HFFc6 (cell line): Measurements from ENCODE around the gene CLK2. TPM values are rescaled to one million over a fixed set of nuclear protein-coding genes. Genes with fewer than 3 reads are reported as not detected.

ENCODE experiments used
- DNase-seq: peaks from one replicate; pipeline ENCODE4 v3.0.0-alpha.2; 2018
- H3K27ac Mint-ChIP-seq: 2 replicates; pipeline ENCODE4 v1.8.0; 2020; ENCODE audit warnings: mild to moderate bottlenecking, mixed read lengths
- H3K27me3 Mint-ChIP-seq: 2 replicates; pipeline ENCODE4 v1.8.0; 2021; ENCODE audit warnings: mild to moderate bottlenecking, moderate library complexity, mixed read lengths; ENCODE audit not compliant: insufficient read depth
- H3K36me3 Mint-ChIP-seq: 2 replicates; pipeline ENCODE4 v1.8.0; 2021; ENCODE audit warnings: low read depth, mixed read lengths
- H3K4me1 Mint-ChIP-seq: 2 replicates; pipeline ENCODE4 v1.8.0; 2020; ENCODE audit warnings: low read depth, mixed read lengths
- H3K4me3 Mint-ChIP-seq: 2 replicates; pipeline ENCODE4 v1.8.0; 2020; ENCODE audit warnings: mild to moderate bottlenecking, moderate library complexity, mixed read lengths
- H3K9me3 Mint-ChIP-seq: 2 replicates; pipeline ENCODE4 v1.8.0; 2020; ENCODE audit warnings: mild to moderate bottlenecking, mixed read lengths
- total RNA-seq, 6 experiments: library from RNA; stranded (reverse); fragmentation: NEBNext Ultra II Directional; extraction: Animal tissue kit (Norgen Biotek cat#: 25700); gene quantifications; 2 replicates in 1 of 6; 3 replicates in 5 of 6; pipeline ENCODE4 v1.2.3, GENCODE V29; 2021
- TF ChIP-seq, protein P1 (sequence below): fragments of 200-600 bp; sonication (generic); IDR thresholded peaks from 2 replicates; pipeline ENCODE4 v1.5.0; 2021; ENCODE audit warnings: antibody characterized with exemption, mild to moderate bottlenecking

Gene CLK2
- total RNA-seq, 6 experiments from 2014 or later, result 24.8 to 32.8 (median 30.0) TPM

DNA sequence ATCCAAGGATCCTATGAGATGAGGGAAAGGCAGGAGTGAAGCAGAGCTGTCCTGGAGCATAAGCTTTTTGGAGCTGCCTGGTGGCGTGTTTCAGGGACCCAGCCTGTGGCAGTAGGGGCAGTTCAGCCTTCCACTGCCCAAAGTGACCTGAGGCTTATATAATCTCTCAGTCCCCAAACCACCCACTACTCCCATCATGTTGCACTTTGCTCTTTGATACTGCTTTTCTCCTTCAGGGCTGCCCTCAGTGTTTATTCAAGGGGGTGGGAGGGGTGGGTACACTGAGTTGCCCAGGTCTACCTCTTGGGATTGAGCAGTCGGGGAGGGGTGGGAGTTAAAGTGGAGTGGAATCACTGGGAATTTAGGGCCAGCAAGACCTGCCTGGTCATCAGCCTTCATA lies 13.2 kb upstream of the CLK2 start:
- Mint-ChIP-seq H3K4me1 (no peaks in the 10 kb centered on the region), H3K27ac (no peak overlapping the region), H3K9me3 (no peaks in the 10 kb centered on the region), H3K36me3 (no peaks in the 10 kb centered on the region), H3K27me3 (peaks cover 8% of the 10 kb centered on the region), H3K4me3 (no peak overlapping the region)
- no peak for DNase-seq
- TF ChIP-seq, protein P1, sequence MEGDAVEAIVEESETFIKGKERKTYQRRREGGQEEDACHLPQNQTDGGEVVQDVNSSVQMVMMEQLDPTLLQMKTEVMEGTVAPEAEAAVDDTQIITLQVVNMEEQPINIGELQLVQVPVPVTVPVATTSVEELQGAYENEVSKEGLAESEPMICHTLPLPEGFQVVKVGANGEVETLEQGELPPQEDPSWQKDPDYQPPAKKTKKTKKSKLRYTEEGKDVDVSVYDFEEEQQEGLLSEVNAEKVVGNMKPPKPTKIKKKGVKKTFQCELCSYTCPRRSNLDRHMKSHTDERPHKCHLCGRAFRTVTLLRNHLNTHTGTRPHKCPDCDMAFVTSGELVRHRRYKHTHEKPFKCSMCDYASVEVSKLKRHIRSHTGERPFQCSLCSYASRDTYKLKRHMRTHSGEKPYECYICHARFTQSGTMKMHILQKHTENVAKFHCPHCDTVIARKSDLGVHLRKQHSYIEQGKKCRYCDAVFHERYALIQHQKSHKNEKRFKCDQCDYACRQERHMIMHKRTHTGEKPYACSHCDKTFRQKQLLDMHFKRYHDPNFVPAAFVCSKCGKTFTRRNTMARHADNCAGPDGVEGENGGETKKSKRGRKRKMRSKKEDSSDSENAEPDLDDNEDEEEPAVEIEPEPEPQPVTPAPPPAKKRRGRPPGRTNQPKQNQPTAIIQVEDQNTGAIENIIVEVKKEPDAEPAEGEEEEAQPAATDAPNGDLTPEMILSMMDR, result no peak

DNA sequence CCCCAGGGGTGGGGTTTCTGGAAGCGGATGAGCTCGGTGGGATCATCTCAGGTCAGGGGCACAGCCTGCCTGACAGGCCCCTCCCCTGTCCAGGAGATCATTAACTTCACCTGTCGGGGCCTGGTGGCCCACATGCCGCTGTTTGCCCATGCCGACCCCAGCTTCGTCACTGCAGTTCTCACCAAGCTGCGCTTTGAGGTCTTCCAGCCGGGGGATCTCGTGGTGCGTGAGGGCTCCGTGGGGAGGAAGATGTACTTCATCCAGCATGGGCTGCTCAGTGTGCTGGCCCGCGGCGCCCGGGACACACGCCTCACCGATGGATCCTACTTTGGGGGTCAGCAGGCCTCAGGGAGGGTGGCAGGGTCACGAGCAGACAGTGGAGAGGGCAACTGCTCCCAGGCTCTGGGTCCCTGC lies 12.3 kb upstream of the CLK2 start:
- no peak overlapping the region for H3K4me3 Mint-ChIP-seq
- H3K27me3 Mint-ChIP-seq, result peaks cover 6% of the 10 kb centered on the region
- no peaks in the 10 kb centered on the region for H3K9me3 Mint-ChIP-seq
- no peak for DNase-seq
- H3K36me3 Mint-ChIP-seq, result no peaks in the 10 kb centered on the region
- H3K27ac Mint-ChIP-seq, result no peak overlapping the region
- no peaks in the 10 kb centered on the region for H3K4me1 Mint-ChIP-seq
- TF ChIP-seq, protein P1, result no peak

DNA sequence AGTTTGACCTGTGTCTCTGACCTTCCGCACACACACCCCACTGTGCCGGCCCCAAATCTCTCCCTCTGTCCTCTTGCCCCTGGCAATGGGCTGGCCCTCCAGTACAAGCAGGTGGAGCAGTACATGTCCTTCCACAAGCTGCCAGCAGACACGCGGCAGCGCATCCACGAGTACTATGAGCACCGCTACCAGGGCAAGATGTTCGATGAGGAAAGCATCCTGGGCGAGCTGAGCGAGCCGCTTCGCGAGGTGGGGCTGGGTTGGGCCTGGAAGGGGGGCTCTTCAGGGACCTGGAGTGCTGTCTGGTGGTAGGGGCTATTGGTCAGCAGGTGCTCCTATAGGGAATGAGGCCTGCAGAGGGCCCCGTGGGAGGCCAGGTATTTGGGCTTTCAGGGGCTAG lies 11.8 kb upstream of the CLK2 start:
- Mint-ChIP-seq H3K9me3 (no peaks in the 10 kb centered on the region), H3K36me3 (no peaks in the 10 kb centered on the region), H3K4me1 (no peaks in the 10 kb centered on the region), H3K27ac (no peak overlapping the region), H3K4me3 (no peak overlapping the region), H3K27me3 (peaks cover 6% of the 10 kb centered on the region)
- no peak for DNase-seq
- TF ChIP-seq, protein P1, result no peak

DNA sequence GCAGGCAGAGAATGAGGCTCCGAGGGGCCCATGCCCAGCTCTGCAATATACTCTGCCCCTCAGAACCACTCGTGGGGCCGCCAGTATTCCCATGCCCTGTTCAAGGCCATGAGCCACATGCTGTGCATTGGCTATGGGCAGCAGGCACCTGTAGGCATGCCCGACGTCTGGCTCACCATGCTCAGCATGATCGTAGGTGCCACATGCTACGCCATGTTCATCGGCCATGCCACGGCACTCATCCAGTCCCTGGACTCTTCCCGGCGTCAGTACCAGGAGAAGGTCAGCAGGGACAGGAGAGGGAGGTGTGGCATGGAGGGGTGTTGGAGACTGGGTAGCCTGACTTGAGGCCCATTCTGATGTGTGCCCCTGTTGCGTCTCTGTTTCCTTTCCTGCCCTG lies 11.2 kb upstream of the CLK2 start:
- H3K27ac Mint-ChIP-seq, result no peak overlapping the region
- no peaks in the 10 kb centered on the region for H3K36me3 Mint-ChIP-seq
- H3K9me3 Mint-ChIP-seq, result no peaks in the 10 kb centered on the region
- H3K27me3 Mint-ChIP-seq, result peaks cover 6% of the 10 kb centered on the region
- H3K4me1 Mint-ChIP-seq, result peaks cover 4% of the 10 kb centered on the region
- H3K4me3 Mint-ChIP-seq, result no peak overlapping the region
- TF ChIP-seq, protein P1, result no peak
- DNase-seq, result no peak

DNA sequence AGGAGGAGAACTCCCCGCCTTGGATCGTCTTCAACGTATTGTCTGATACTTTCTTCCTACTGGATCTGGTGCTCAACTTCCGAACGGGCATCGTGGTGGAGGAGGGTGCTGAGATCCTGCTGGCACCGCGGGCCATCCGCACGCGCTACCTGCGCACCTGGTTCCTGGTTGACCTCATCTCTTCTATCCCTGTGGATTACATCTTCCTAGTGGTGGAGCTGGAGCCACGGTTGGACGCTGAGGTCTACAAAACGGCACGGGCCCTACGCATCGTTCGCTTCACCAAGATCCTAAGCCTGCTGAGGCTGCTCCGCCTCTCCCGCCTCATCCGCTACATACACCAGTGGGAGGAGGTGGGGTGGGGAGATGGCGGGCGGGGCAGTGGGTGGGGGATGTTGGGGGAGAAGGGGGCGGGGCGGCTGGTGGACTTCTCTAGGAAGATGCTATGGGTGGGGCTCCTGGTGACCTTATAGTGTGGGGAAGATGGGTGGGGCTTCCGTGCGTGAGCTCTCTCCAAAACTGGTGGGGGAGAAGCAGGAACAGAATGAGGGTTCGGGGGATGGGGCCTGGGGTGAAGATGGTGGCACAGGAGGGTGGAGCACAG lies 9.3 kb upstream of the CLK2 start:
- no peak overlapping the region for H3K4me3 Mint-ChIP-seq

More for the DNA sequence above, 9.3 kb upstream of the CLK2 start:
- Mint-ChIP-seq H3K27me3 (peaks cover 5% of the 10 kb centered on the region), H3K27ac (no peak overlapping the region), H3K36me3 (no peaks in the 10 kb centered on the region), H3K9me3 (no peaks in the 10 kb centered on the region), H3K4me1 (peaks cover 16% of the 10 kb centered on the region)
- no peak for DNase-seq
- TF ChIP-seq, protein P1, result no peak
